Left lung (tissue), 10 donors: ENCODE measurements around the gene ANKMY1. TPM values are rescaled to one million over a fixed set of nuclear protein-coding genes. Genes with fewer than 3 reads are reported as not detected.

Experiments
- ATAC-seq: fragments of 200-7000 bp; cut with Tn5 transposase; one replicate; pipeline ENCODE4 v1.9.1; 2020; ENCODE audit warnings: moderate library complexity
- DNase-seq, 4 donors: peaks; one replicate each; pipeline ENCODE4 v3.0.0-alpha.2; 2013 to 2020
- H3K27ac ChIP-seq, 2 donors: fragments of 200-600 bp; sonication (generic) in 1 of 2; one replicate each; pipeline versions ENCODE4 v1.5.0 to v1.8.0; 2020 to 2021
- H3K27me3 ChIP-seq, 2 donors: fragments of 200-600 bp; sonication (generic) in 1 of 2; one replicate each; pipeline versions ENCODE4 v1.5.0 to v1.8.0; 2020 to 2021
- H3K36me3 ChIP-seq, 2 donors: fragments of 200-600 bp; sonication (generic) in 1 of 2; one replicate each; pipeline versions ENCODE4 v1.5.0 to v1.8.0; 2020 to 2021
- H3K4me1 ChIP-seq, 2 donors: fragments of 200-600 bp; one replicate each; pipeline ENCODE4 v1.8.0; 2021
- H3K4me3 ChIP-seq, 2 donors: fragments of 200-600 bp; sonication (generic) in 1 of 2; one replicate each; pipeline versions ENCODE4 v1.5.0 to v1.8.0; 2020 to 2021; ENCODE audit warnings: mild to moderate bottlenecking in 1 of 2
- H3K9me3 ChIP-seq, 2 donors: fragments of 200-600 bp; sonication (generic) in 1 of 2; one replicate each; pipeline versions ENCODE4 v1.5.0 to v1.8.0; 2020 to 2021
- CTCF ChIP-seq, 2 donors: fragments of 200-600 bp; sonication (generic) in 1 of 2; IDR thresholded peaks; one replicate each; pipeline versions ENCODE4 v1.5.0 to v1.8.0; 2021; ENCODE audit warnings: antibody characterized with exemption in 2 of 2
- intact Hi-C, 2 donors: fragments of 100-400 bp; cut with DNase I; formaldehyde crosslinking; loops; one replicate each; pipeline versions ENCODE4 v1.11.2 to v1.14.2; 2022
- polyA plus RNA-seq, 6 donors: library from polyadenylated mRNA; unstranded; fragments of 120-200 nt; gene quantifications; one replicate each; pipeline ENCODE4 v1.2.1, GENCODE V29; 2013; ENCODE audit not compliant: insufficient read length in 6 of 6
- total RNA-seq, 2 donors: library from RNA; stranded (reverse); fragmentation: NEBNext Ultra II Directional; extraction: Animal tissue kit (Norgen Biotek cat#: 25700); gene quantifications; one replicate each; pipeline ENCODE4 v1.2.1, GENCODE V29; 2021
- donor health status: DM: no; HTN: yes; CAD: no.
- donor health status: DM: no; HTN: no; CAD: no.

The ANKMY1 gene
- total and polyA plus RNA-seq, 8 donors, result 11.8 to 20.1 (median 15.1) TPM

- Histone ChIP-seq H3K4me1 (peaks cover 11 to 25% of the 10 kb centered on the region in 2 donors), H3K27me3 (peaks cover 3 to 39% of the 10 kb centered on the region in 2 donors), H3K27ac (no peak overlapping the region), H3K9me3 (no peaks in the 10 kb centered on the region), H3K4me3 (no peak overlapping the region), H3K36me3 (no peaks in the 10 kb centered on the region)
- intact Hi-C loops, result no loop called here
- TF ChIP-seq CTCF (IDR thresholded peaks at IDR 0.05), result no peak
- DNase-seq (peak in 1 of 4 donors; percentile 61), ATAC-seq (no peak)
Measured at GRCh38 chr2:240440704-240441320, 117.0 kb downstream of the ANKMY1 start.

GRCh38 chr2:240440251-240440650, 117.5 kb downstream of the ANKMY1 start:
- intact Hi-C loops, result no loop called here
- DNase-seq (no peak), ATAC-seq (no peak)
- Histone ChIP-seq H3K4me3 (no peak overlapping the region), H3K27ac (no peak overlapping the region), H3K4me1 (peaks cover 11 to 25% of the 10 kb centered on the region in 2 donors), H3K27me3 (peaks cover 3 to 44% of the 10 kb centered on the region in 2 donors), H3K36me3 (no peaks in the 10 kb centered on the region), H3K9me3 (no peaks in the 10 kb centered on the region)
- no peak for TF ChIP-seq CTCF (IDR thresholded peaks at IDR 0.05)

GRCh38 chr2:240439698-240440151, 118.1 kb downstream of the ANKMY1 start:
- Histone ChIP-seq H3K9me3 (no peaks in the 10 kb centered on the region), H3K36me3 (no peaks in the 10 kb centered on the region), H3K4me1 (peaks cover 13 to 25% of the 10 kb centered on the region in 2 donors), H3K4me3 (no peak overlapping the region), H3K27ac (no peak overlapping the region), H3K27me3 (peaks cover 3 to 49% of the 10 kb centered on the region in 2 donors)
- DNase-seq (peak in 1 of 4 donors; percentile 67), ATAC-seq (no peak)
- no peak for TF ChIP-seq CTCF (IDR thresholded peaks at IDR 0.05)
- intact Hi-C loops, result loop anchor here in 1 of 2 donors (5.0 kb wide), 1 partner anchor 207 kb away; no protein-coding TSS in a partner anchor

- no peak overlapping the region for H3K4me3 ChIP-seq
- H3K27ac ChIP-seq, result no peak overlapping the region
- H3K27me3 ChIP-seq, result peaks cover 3 to 56% of the 10 kb centered on the region in 2 donors
- H3K36me3 ChIP-seq, result no peaks in the 10 kb centered on the region
- DNase-seq (peak in 1 of 4 donors; percentile 67), ATAC-seq (no peak)
- peaks cover 20 to 25% of the 10 kb centered on the region in 2 donors for H3K4me1 ChIP-seq
- H3K9me3 ChIP-seq, result no peaks in the 10 kb centered on the region
- intact Hi-C loops, result loop anchor here in 1 of 2 donors (5.0 kb wide), 1 partner anchor 207 kb away; no protein-coding TSS in a partner anchor
- TF ChIP-seq CTCF (IDR thresholded peaks at IDR 0.05), result no peak
Measured at GRCh38 chr2:240438810-240439697, 118.7 kb downstream of the ANKMY1 start.
